ENCODE measurements around the gene NID1.

DNA sequence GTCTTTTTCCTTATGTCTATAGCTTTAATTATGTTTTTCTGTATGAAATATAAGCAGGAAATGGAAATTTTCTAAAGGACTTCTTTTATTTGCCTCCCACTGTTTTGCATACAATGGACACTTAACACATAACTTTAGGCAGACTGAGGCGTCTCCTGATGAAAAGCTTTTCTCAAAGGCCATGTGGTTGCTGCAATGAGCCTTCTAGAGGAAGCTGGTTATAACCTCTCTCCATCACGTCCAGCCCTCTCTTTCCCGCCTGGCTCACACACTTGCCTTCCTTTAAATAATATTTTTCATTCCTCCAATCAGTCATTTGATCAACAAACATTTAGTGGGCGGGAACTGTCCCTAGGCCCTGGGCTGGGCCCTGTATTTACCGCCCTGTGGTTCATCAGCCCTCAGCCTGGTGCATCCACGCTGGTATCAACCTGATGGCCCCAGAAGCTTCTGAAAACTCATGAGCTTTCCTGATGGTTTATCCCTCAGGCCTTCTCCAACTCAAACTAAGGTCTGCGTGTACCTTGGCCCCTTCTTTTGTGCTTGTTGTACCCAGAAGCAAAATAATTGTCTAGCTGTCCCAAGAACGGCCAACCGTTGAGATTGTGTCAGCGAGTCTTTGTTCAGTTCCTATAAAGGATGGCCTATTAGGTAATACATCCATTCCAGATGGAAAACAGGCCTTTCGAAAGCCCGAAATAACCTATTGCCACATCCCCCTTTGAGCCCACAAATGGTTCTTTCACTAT lies 122.8 kb downstream of the NID1 start:
- TF ChIP-seq, protein P1, sequence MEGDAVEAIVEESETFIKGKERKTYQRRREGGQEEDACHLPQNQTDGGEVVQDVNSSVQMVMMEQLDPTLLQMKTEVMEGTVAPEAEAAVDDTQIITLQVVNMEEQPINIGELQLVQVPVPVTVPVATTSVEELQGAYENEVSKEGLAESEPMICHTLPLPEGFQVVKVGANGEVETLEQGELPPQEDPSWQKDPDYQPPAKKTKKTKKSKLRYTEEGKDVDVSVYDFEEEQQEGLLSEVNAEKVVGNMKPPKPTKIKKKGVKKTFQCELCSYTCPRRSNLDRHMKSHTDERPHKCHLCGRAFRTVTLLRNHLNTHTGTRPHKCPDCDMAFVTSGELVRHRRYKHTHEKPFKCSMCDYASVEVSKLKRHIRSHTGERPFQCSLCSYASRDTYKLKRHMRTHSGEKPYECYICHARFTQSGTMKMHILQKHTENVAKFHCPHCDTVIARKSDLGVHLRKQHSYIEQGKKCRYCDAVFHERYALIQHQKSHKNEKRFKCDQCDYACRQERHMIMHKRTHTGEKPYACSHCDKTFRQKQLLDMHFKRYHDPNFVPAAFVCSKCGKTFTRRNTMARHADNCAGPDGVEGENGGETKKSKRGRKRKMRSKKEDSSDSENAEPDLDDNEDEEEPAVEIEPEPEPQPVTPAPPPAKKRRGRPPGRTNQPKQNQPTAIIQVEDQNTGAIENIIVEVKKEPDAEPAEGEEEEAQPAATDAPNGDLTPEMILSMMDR (IDR thresholded peaks at IDR 0.05), result no peak
- TF ChIP-seq POLR2A (IDR thresholded peaks at IDR 0.05), result no peak
